Neural cell (in vitro differentiated cells): ENCODE measurements around the gene CSAD. TPM values are rescaled to one million over a fixed set of nuclear protein-coding genes. Genes with fewer than 3 reads are reported as not detected.

Experiments
- H2AFZ ChIP-seq: fragments of 200-600, 300-800 bp; sonication (generic), shearing (Covaris generic); 2 replicates; pipeline ENCODE4 v1.6.0; 2014; ENCODE audit warnings: low read depth, mild to moderate bottlenecking, antibody characterized with exemption, low read length, moderate library complexity
- H3F3A ChIP-seq: fragments of 200-600 bp; shearing (Covaris generic); 2 replicates; pipeline ENCODE4 v1.6.1; 2016; ENCODE audit warnings: mild to moderate bottlenecking, moderate library complexity, mixed read lengths, antibody characterized with exemption, low read length; ENCODE audit not compliant: insufficient read depth, poor library complexity, severe bottlenecking
- H3K27ac ChIP-seq: fragments of 200-600, 300-800 bp; sonication (generic), shearing (Covaris generic); 2 replicates; pipeline ENCODE4 v1.5.1; 2014; ENCODE audit warnings: mild to moderate bottlenecking, low read length, moderate library complexity
- H3K27me3 ChIP-seq: fragments of 300-800, 200-600 bp; sonication (generic), shearing (Covaris generic); 2 replicates; pipeline ENCODE4 v1.6.0; 2014; ENCODE audit warnings: mild to moderate bottlenecking, low read depth, low read length, moderate library complexity; ENCODE audit not compliant: insufficient read depth
- H3K36me3 ChIP-seq: fragments of 300-800, 200-600 bp; sonication (generic), shearing (Covaris generic); 2 replicates; pipeline ENCODE4 v1.5.1; 2014; ENCODE audit warnings: mild to moderate bottlenecking, antibody characterized with exemption, low read length, moderate library complexity; ENCODE audit not compliant: insufficient read depth
- H3K4me2 ChIP-seq: fragments of 300-800, 200-600 bp; sonication (generic), shearing (Covaris generic); 2 replicates; pipeline ENCODE4 v1.6.0; 2014; ENCODE audit warnings: mild to moderate bottlenecking, low read length
- H3K4me3 ChIP-seq: fragments of 300-800, 200-600 bp; sonication (generic), shearing (Covaris generic); 2 replicates; pipeline ENCODE4 v1.5.1; 2014; ENCODE audit warnings: mild to moderate bottlenecking, low read length, moderate library complexity
- H3K79me2 ChIP-seq: fragments of 200-600 bp; shearing (Covaris generic); replicated peaks from 2 replicates; pipeline ENCODE4 v1.6.0; 2014; ENCODE audit warnings: mild to moderate bottlenecking, low read length, moderate library complexity; ENCODE audit not compliant: insufficient read depth
- H3K9ac ChIP-seq: fragments of 300-800, 200-600 bp; sonication (generic), shearing (Covaris generic); 2 replicates; pipeline ENCODE4 v1.6.1; 2016; ENCODE audit warnings: mild to moderate bottlenecking, low read length, mixed read lengths
- H3K9me2 ChIP-seq: fragments of 200-600 bp; shearing (Covaris generic); 2 replicates; pipeline ENCODE4 v1.6.1; 2016; ENCODE audit warnings: mild to moderate bottlenecking, low read length, mixed read lengths; ENCODE audit not compliant: insufficient read depth
- H3K9me3 ChIP-seq: fragments of 200-600, 300-800 bp; sonication (generic), shearing (Covaris generic); 2 replicates; pipeline ENCODE4 v1.6.1; 2016; ENCODE audit warnings: mild to moderate bottlenecking, mixed run types, low read length, moderate library complexity, mixed read lengths
- H4K20me1 ChIP-seq: fragments of 200-600 bp; shearing (Covaris generic); 2 replicates; pipeline ENCODE4 v1.6.1; 2016; ENCODE audit warnings: mild to moderate bottlenecking, mixed run types; ENCODE audit not compliant: insufficient read depth
- CTCF ChIP-seq: fragments of 450-650 bp; IDR thresholded peaks from 2 replicates; pipeline ENCODE4 v1.5.1; 2014; ENCODE audit warnings: antibody characterized with exemption, mild to moderate bottlenecking, moderate library complexity; ENCODE audit not compliant: poor library complexity, severe bottlenecking
- EP300 ChIP-seq: fragments of 450-650 bp; conservative IDR thresholded peaks from 2 replicates; pipeline ENCODE4 v1.6.1; 2014; ENCODE audit warnings: antibody characterized with exemption, mild to moderate bottlenecking, moderate library complexity; ENCODE audit not compliant: poor library complexity, severe bottlenecking
- EZH2 ChIP-seq: fragments of 200-600, 300-800 bp; shearing (Covaris generic), sonication (generic); IDR thresholded peaks from 2 replicates; pipeline ENCODE4 v1.6.1; 2014; ENCODE audit warnings: antibody characterized with exemption, low read length, borderline replicate concordance, mild to moderate bottlenecking; ENCODE audit not compliant: insufficient read depth, poor library complexity, severe bottlenecking
- MXI1 ChIP-seq: fragments of 450-650 bp; conservative IDR thresholded peaks from 2 replicates; pipeline ENCODE4 v1.6.1; 2014; ENCODE audit warnings: antibody characterized with exemption, mild to moderate bottlenecking; ENCODE audit not compliant: poor library complexity, severe bottlenecking
- POLR2AphosphoS5 ChIP-seq: IDR thresholded peaks from 2 replicates; pipeline ENCODE4 v1.6.1; 2012
- RAD21 ChIP-seq: fragments of 450-650 bp; conservative IDR thresholded peaks from 2 replicates; pipeline ENCODE4 v1.6.1; 2014; ENCODE audit warnings: antibody characterized with exemption, mild to moderate bottlenecking, moderate library complexity
- SMC3 ChIP-seq: fragments of 450-650 bp; conservative IDR thresholded peaks from 2 replicates; pipeline ENCODE4 v1.6.1; 2014; ENCODE audit warnings: antibody characterized with exemption, mild to moderate bottlenecking, moderate library complexity; ENCODE audit not compliant: poor library complexity
- TAF1 ChIP-seq: IDR thresholded peaks from 2 replicates; pipeline ENCODE4 v1.6.1; 2012; ENCODE audit warnings: low read depth
- polyA plus RNA-seq: library from polyadenylated mRNA; depleted of rRNA; stranded (reverse); fragments of >200 nt; gene quantifications from 2 replicates; pipeline ENCODE4 v1.2.3, GENCODE V29; 2014
- TF ChIP-seq, protein P1 (sequence below): IDR thresholded peaks from 2 replicates; pipeline ENCODE4 v1.6.1; 2012; ENCODE audit warnings: borderline replicate concordance

Gene CSAD
- polyA plus RNA-seq, 1 donor from 2014 or later = 41.9 TPM

DNA sequence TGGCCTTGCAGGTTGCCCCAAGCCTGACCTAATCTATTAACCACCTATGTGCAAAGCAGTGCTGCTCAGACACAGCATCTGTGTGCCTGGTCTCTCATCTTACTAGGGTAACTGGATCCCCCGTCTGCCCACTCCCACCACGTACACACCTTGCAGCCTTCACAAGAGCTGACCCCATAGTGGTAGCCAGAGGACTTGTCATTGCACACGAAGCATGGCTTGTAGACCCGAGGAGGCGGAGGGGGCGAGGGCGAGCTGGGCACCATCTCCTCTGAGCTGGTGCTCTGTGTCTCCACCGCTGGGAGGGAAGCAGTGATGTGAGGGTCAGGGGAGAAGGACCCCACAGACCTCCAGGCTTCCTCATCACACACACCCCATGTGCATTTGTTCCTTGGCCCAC is 34.8 kb upstream of the CSAD start:
- no peaks in the 10 kb centered on the region for H3K9me3 ChIP-seq
- peaks cover 25% of the 10 kb centered on the region for H3K27me3 ChIP-seq

GRCh38 chr12:53214687-53215455 is 34.1 kb upstream of the CSAD start:
- Histone ChIP-seq H3K9me3 (no peaks in the 10 kb centered on the region), H3K36me3 (no peaks in the 10 kb centered on the region), H3K9me2 (no peaks in the 10 kb centered on the region), H2AFZ (no peak overlapping the region), H3F3A (no peaks in the 10 kb centered on the region), H3K4me3 (no peak overlapping the region), H3K9ac (no peak overlapping the region), H3K79me2 (no peaks in the 10 kb centered on the region), H3K27ac (no peak overlapping the region), H4K20me1 (no peaks in the 10 kb centered on the region), H3K4me2 (no peak overlapping the region), H3K27me3 (peaks cover 20% of the 10 kb centered on the region)
- TF ChIP-seq MXI1 = no peak
- no peak for TF ChIP-seq EP300
- no peak for TF ChIP-seq SMC3
- TF ChIP-seq CTCF = no peak
- TF ChIP-seq TAF1 = no peak
- TF ChIP-seq POLR2AphosphoS5 = no peak

More for the DNA sequence above, 34.8 kb upstream of the CSAD start:
- Histone ChIP-seq H3F3A (no peaks in the 10 kb centered on the region), H3K36me3 (no peaks in the 10 kb centered on the region), H3K4me2 (no peak overlapping the region), H4K20me1 (no peaks in the 10 kb centered on the region), H3K27ac (no peak overlapping the region), H3K4me3 (no peak overlapping the region), H3K9ac (no peak overlapping the region), H3K9me2 (no peaks in the 10 kb centered on the region), H2AFZ (no peak overlapping the region), H3K79me2 (no peaks in the 10 kb centered on the region)
- TF ChIP-seq, protein P1, sequence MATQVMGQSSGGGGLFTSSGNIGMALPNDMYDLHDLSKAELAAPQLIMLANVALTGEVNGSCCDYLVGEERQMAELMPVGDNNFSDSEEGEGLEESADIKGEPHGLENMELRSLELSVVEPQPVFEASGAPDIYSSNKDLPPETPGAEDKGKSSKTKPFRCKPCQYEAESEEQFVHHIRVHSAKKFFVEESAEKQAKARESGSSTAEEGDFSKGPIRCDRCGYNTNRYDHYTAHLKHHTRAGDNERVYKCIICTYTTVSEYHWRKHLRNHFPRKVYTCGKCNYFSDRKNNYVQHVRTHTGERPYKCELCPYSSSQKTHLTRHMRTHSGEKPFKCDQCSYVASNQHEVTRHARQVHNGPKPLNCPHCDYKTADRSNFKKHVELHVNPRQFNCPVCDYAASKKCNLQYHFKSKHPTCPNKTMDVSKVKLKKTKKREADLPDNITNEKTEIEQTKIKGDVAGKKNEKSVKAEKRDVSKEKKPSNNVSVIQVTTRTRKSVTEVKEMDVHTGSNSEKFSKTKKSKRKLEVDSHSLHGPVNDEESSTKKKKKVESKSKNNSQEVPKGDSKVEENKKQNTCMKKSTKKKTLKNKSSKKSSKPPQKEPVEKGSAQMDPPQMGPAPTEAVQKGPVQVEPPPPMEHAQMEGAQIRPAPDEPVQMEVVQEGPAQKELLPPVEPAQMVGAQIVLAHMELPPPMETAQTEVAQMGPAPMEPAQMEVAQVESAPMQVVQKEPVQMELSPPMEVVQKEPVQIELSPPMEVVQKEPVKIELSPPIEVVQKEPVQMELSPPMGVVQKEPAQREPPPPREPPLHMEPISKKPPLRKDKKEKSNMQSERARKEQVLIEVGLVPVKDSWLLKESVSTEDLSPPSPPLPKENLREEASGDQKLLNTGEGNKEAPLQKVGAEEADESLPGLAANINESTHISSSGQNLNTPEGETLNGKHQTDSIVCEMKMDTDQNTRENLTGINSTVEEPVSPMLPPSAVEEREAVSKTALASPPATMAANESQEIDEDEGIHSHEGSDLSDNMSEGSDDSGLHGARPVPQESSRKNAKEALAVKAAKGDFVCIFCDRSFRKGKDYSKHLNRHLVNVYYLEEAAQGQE = no peak
- TF ChIP-seq CTCF (no peak), EP300 (no peak), MXI1 (no peak), TAF1 (no peak), SMC3 (no peak), POLR2AphosphoS5 (no peak), RAD21 (no peak), EZH2 (no peak)
